PC-3 (cell line): Measurements from ENCODE around the gene LHFPL6.

Experiments used
- CTCF ChIP-seq: fragments of 300-600 bp; sonication (generic); conservative IDR thresholded peaks from 2 replicates; pipeline ENCODE4 v1.5.1; 2017; ENCODE audit warnings: antibody characterized with exemption, low read depth, mild to moderate bottlenecking, low read length
- EZH2 ChIP-seq: fragments of 300-600 bp; sonication (generic); IDR thresholded peaks from one replicate; pipeline ENCODE4 v1.6.1; 2017; ENCODE audit warnings: antibody characterized with exemption, mild to moderate bottlenecking, low read length; ENCODE audit not compliant: unreplicated experiment

GRCh38 chr13:39506559-39507390 is 96.2 kb downstream of the LHFPL6 start:
- TF ChIP-seq CTCF (no peak), EZH2 (no peak)
